SK-N-SH (cell line): Measurements from ENCODE around the gene MAK. TPM values are rescaled to one million over a fixed set of nuclear protein-coding genes. Genes with fewer than 3 reads are reported as not detected.

ENCODE experiments used
- CTCF ChIA-PET: fragments of 300-600, 350-600 bp; formaldehyde crosslinking; extraction: SDS; loops from one replicate; lab custom pipeline; 2021; lab: Yijun Ruan, JAX
- POLR2A ChIA-PET: fragments of 350-600 bp; sonication (Branson Sonifier 250); formaldehyde crosslinking; extraction: SDS; loops from one replicate; lab custom pipeline; 2020; ENCODE audit warnings: antibody characterized with exemption, inconsistent platforms; lab: Yijun Ruan, JAX
- DNase-seq: peaks from one replicate; pipeline ENCODE4 v3.0.0; 2012
- H2AFZ ChIP-seq: fragments of 200-600 bp; sonication (generic); 2 replicates; pipeline ENCODE4 v1.8.1; 2016; ENCODE audit warnings: antibody characterized with exemption, mild to moderate bottlenecking, low read depth
- H3F3A ChIP-seq: fragments of 200-600 bp; sonication (generic); replicated peaks from 2 replicates; pipeline ENCODE3; 2016; ENCODE audit warnings: antibody characterized with exemption, mild to moderate bottlenecking; ENCODE audit not compliant: insufficient read depth
- H3K27ac ChIP-seq, 2 experiments: fragments of 200-500 bp in 1 of 2; fragments of 200-600 bp in 1 of 2; sonication (Bioruptor generic) in 1 of 2; sonication (generic), shearing (Covaris generic) in 1 of 2; 2 replicates each; pipeline versions ENCODE4 v1.5.1 to v1.6.1; 2014 to 2016; ENCODE audit warnings: low read depth in 2 of 2, inconsistent platforms in 1 of 2, low read length in 1 of 2, mild to moderate bottlenecking in 1 of 2, mixed read lengths in 1 of 2
- H3K27me3 ChIP-seq: fragments of 200-600 bp; sonication (generic), shearing (Covaris generic); 2 replicates; pipeline ENCODE4 v1.6.1; 2016; ENCODE audit warnings: mixed run types; ENCODE audit not compliant: insufficient read depth
- H3K36me3 ChIP-seq, 2 experiments: fragments of 200-500 bp in 1 of 2; fragments of 200-600 bp in 1 of 2; sonication (Bioruptor generic) in 1 of 2; sonication (generic) in 1 of 2; replicated peaks in 1 of 2; 2 replicates each; pipeline versions ENCODE3 to v1.5.1; 2014 to 2016; ENCODE audit warnings: low read length in 1 of 2, mild to moderate bottlenecking in 1 of 2; ENCODE audit not compliant: insufficient read depth in 2 of 2, control insufficient read depth in 1 of 2
- H3K4me1 ChIP-seq, 2 experiments: fragments of 200-500 bp in 1 of 2; fragments of 200-600 bp in 1 of 2; sonication (Bioruptor generic) in 1 of 2; sonication (generic), shearing (Covaris generic) in 1 of 2; 2 replicates each; pipeline versions ENCODE4 v1.5.1 to v1.6.1; 2014 to 2016; ENCODE audit warnings: low read depth in 1 of 2, low read length in 1 of 2, mixed run types in 1 of 2; ENCODE audit not compliant: insufficient read depth in 2 of 2, control insufficient read depth in 1 of 2
- H3K4me2 ChIP-seq: fragments of 200-600 bp; sonication (generic), shearing (Covaris generic); 2 replicates; pipeline ENCODE4 v1.6.1; 2017; ENCODE audit warnings: mixed run types
- H3K4me3 ChIP-seq, 2 experiments: fragments of 200-500 bp in 1 of 2; fragments of 200-600 bp in 1 of 2; sonication (Bioruptor generic) in 1 of 2; sonication (generic), shearing (Covaris generic) in 1 of 2; 2 replicates each; pipeline versions ENCODE4 v1.5.1 to v1.8.1; 2014 to 2016; ENCODE audit warnings: low read depth in 2 of 2, inconsistent platforms in 1 of 2, low read length in 1 of 2, mild to moderate bottlenecking in 1 of 2, mixed read lengths in 1 of 2, moderate library complexity in 1 of 2
- H3K79me2 ChIP-seq: fragments of 200-600 bp; sonication (generic); 2 replicates; pipeline ENCODE4 v1.8.1; 2017; ENCODE audit warnings: mild to moderate bottlenecking; ENCODE audit not compliant: insufficient read depth
- H3K9ac ChIP-seq: fragments of 200-600 bp; sonication (generic); 2 replicates; pipeline ENCODE4 v1.6.1; 2017; ENCODE audit warnings: mixed run types
- H3K9me2 ChIP-seq: fragments of 200-600 bp; sonication (generic); 2 replicates; pipeline ENCODE4 v1.6.1; 2017; ENCODE audit warnings: mixed run types
- H3K9me3 ChIP-seq: fragments of 200-600 bp; sonication (generic); 2 replicates; pipeline ENCODE4 v1.6.1; 2017; ENCODE audit warnings: mixed run types, mild to moderate bottlenecking, moderate library complexity
- H4K20me1 ChIP-seq: fragments of 200-600 bp; sonication (generic); 2 replicates; pipeline ENCODE4 v1.6.1; 2017; ENCODE audit warnings: mild to moderate bottlenecking, mixed run types; ENCODE audit not compliant: insufficient read depth
- CHD2 ChIP-seq: fragments of 150-350 bp; IDR thresholded peaks from 2 replicates; pipeline ENCODE4 v1.6.1; 2018; ENCODE audit warnings: low read length; ENCODE audit not compliant: partially characterized antibody
- CTCF ChIP-seq: fragments of 200-600 bp; sonication (generic); IDR thresholded peaks from 2 replicates; pipeline ENCODE4 v1.6.1; 2017; ENCODE audit warnings: antibody characterized with exemption, mild to moderate bottlenecking, moderate library complexity
- ELF1 ChIP-seq: IDR thresholded peaks from 2 replicates; pipeline ENCODE4 v1.4.0; 2012
- FOXJ3 ChIP-seq: sonication (generic); formaldehyde crosslinking; IDR thresholded peaks from 2 replicates; pipeline ENCODE4 v1.5.1; 2020; ENCODE audit warnings: mild to moderate bottlenecking, missing genetic modification reagents
- GATA2 ChIP-seq: sonication (generic); formaldehyde crosslinking; IDR thresholded peaks from 2 replicates; pipeline ENCODE4 v1.5.0; 2020; ENCODE audit warnings: mild to moderate bottlenecking, missing genetic modification reagents
- MXI1 ChIP-seq: IDR thresholded peaks from 2 replicates; pipeline ENCODE4 v1.6.1; 2012; ENCODE audit warnings: mild to moderate bottlenecking, low read depth, low read length, improper control_type of control experiment
- NFIC ChIP-seq: IDR thresholded peaks from 2 replicates; pipeline ENCODE4 v1.4.0; 2012; ENCODE audit warnings: borderline replicate concordance
- PBX3 ChIP-seq: IDR thresholded peaks from 2 replicates; pipeline ENCODE4; 2012
- RCOR1 ChIP-seq: fragments of 150-350 bp; IDR thresholded peaks from 2 replicates; pipeline ENCODE4 v1.6.1; 2017; ENCODE audit warnings: antibody characterized with exemption, low read length
- SMC3 ChIP-seq: IDR thresholded peaks from 2 replicates; pipeline ENCODE4 v1.6.1; 2012; ENCODE audit warnings: low read depth, low read length, improper control_type of control experiment
- TAF1 ChIP-seq: IDR thresholded peaks from 2 replicates; pipeline ENCODE4 v1.6.1; 2012; ENCODE audit warnings: low read depth, mild to moderate bottlenecking, low read length, moderate library complexity, borderline replicate concordance
- TCF12 ChIP-seq: IDR thresholded peaks from 2 replicates; pipeline ENCODE4 v1.4.0; 2012
- YY1 ChIP-seq: IDR thresholded peaks from 2 replicates; pipeline ENCODE4 v1.4.0; 2012; ENCODE audit warnings: low read depth, mild to moderate bottlenecking
- WGBS: methylation state at CpG from one replicate; pipeline ENCODE4 v1.1.6; 2017; ENCODE audit warnings: low lambda C conversion rate; 5-methylcytosine and 5-hydroxymethylcytosine counted together
- polyA plus RNA-seq, 3 experiments: library from polyadenylated mRNA; depleted of rRNA; stranded (reverse); fragments of >200 nt; gene quantifications; 2 replicates each; pipeline ENCODE4 v1.2.3, GENCODE V29; 2012
- TF ChIP-seq, protein P1 (sequence below): IDR thresholded peaks from 2 replicates; pipeline ENCODE4 v1.6.1; 2012; ENCODE audit warnings: mild to moderate bottlenecking, low read depth, low read length, moderate library complexity
- TF ChIP-seq, protein P2 (sequence below): IDR thresholded peaks from 2 replicates; pipeline ENCODE4 v1.4.0; 2012; ENCODE audit warnings: low read depth, borderline replicate concordance

MAK gene
- polyA plus RNA-seq, 1 of the 3 experiments (the other 2 are of a cell fraction) = 0.02 TPM

DNA sequence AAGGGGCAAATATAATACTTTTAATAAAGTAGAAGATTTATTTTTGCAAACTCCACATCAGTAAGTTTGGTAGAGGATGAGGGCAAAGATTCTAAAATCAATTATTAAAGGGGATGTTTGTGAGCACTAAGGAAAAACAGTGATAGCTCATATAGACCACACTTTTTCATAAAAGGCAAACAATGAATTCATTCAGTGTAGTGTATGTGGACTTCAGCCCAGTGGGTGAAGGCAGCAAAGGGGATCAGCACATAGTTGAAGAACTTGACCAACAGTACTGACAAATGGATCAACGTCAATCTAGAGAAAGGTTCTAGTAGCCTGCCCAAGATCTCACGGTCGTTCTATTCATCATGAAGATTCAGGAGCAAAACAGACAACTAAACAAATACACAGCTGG, 45.3 kb downstream of the MAK start:
- no peak overlapping the region for H3K9ac ChIP-seq
- no peak overlapping the region for H2AFZ ChIP-seq
- 91% methylated on average over 3 of the region's 3 CpGs for WGBS
- ChIA-PET CTCF (interaction anchor here (1.3 to 2.0 kb wide), 3 partner anchors 9 to 314 kb away, joined by 3 to 11 read pairs (median 9); no protein-coding TSS in a partner anchor), POLR2A (no interaction called here)
- no peaks in the 10 kb centered on the region for H4K20me1 ChIP-seq
- DNase-seq = no peak
- H3K27me3 ChIP-seq = no peaks in the 10 kb centered on the region
- H3K4me2 ChIP-seq = no peak overlapping the region
- H3K79me2 ChIP-seq = no peaks in the 10 kb centered on the region
- no peaks in the 10 kb centered on the region for H3K9me2 ChIP-seq
- no peaks in the 10 kb centered on the region for H3K4me1 ChIP-seq
- TF ChIP-seq TAF1 (no peak), RCOR1 (no peak), CTCF (no peak), YY1 (no peak)
- TF ChIP-seq, protein P1, sequence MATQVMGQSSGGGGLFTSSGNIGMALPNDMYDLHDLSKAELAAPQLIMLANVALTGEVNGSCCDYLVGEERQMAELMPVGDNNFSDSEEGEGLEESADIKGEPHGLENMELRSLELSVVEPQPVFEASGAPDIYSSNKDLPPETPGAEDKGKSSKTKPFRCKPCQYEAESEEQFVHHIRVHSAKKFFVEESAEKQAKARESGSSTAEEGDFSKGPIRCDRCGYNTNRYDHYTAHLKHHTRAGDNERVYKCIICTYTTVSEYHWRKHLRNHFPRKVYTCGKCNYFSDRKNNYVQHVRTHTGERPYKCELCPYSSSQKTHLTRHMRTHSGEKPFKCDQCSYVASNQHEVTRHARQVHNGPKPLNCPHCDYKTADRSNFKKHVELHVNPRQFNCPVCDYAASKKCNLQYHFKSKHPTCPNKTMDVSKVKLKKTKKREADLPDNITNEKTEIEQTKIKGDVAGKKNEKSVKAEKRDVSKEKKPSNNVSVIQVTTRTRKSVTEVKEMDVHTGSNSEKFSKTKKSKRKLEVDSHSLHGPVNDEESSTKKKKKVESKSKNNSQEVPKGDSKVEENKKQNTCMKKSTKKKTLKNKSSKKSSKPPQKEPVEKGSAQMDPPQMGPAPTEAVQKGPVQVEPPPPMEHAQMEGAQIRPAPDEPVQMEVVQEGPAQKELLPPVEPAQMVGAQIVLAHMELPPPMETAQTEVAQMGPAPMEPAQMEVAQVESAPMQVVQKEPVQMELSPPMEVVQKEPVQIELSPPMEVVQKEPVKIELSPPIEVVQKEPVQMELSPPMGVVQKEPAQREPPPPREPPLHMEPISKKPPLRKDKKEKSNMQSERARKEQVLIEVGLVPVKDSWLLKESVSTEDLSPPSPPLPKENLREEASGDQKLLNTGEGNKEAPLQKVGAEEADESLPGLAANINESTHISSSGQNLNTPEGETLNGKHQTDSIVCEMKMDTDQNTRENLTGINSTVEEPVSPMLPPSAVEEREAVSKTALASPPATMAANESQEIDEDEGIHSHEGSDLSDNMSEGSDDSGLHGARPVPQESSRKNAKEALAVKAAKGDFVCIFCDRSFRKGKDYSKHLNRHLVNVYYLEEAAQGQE = no peak
- peaks cover 0 to 4% of the 10 kb centered on the region in 2 experiments for H3K36me3 ChIP-seq
- no peaks in the 10 kb centered on the region for H3F3A ChIP-seq
- no peaks in the 10 kb centered on the region for H3K9me3 ChIP-seq
- H3K4me3 ChIP-seq = no peak overlapping the region
- no peak overlapping the region for H3K27ac ChIP-seq

DNA sequence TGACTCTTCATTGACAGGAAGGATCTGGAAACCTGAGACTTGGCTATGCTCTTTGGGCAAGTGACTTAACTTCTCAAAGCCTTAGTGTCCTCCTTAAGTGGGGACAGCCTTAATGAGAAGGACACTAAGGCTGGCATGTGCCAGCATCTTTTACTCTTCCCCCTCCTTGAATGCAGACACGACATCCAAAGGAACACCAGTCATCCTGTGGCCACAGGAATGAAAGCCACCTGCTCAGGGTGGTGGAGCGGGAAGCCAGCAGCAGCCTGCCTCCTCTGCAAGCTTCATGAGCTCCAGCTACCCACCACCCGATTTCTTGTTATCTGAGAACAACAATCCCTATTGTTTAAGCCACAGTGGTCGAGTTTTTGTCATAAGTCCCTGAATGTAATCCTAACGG, 46.2 kb downstream of the MAK start:
- CTCF ChIA-PET = interaction anchor here (0.5 to 2.0 kb wide), 3 partner anchors 10 to 94 kb away, joined by 3 to 11 read pairs (median 5); partner anchors contain the start of gene SYCP2L
- WGBS = 91% methylated on average over 5 of the region's 5 CpGs

More for the DNA sequence above, 46.2 kb downstream of the MAK start:
- Histone ChIP-seq H2AFZ (no peak overlapping the region), H3K27me3 (no peaks in the 10 kb centered on the region), H3K4me3 (no peak overlapping the region), H3K79me2 (no peaks in the 10 kb centered on the region), H3K36me3 (peaks cover 0 to 4% of the 10 kb centered on the region in 2 experiments), H4K20me1 (no peaks in the 10 kb centered on the region), H3F3A (no peaks in the 10 kb centered on the region), H3K27ac (no peak overlapping the region), H3K9me2 (no peaks in the 10 kb centered on the region), H3K9me3 (no peaks in the 10 kb centered on the region), H3K4me2 (no peak overlapping the region), H3K4me1 (no peaks in the 10 kb centered on the region), H3K9ac (no peak overlapping the region)
- TF ChIP-seq MXI1 (no peak), CHD2 (no peak), FOXJ3 (CRISPR knock-in tag) (no peak), PBX3 (no peak), TCF12 (no peak), GATA2 (CRISPR knock-in tag) (no peak), NFIC (no peak), SMC3 (no peak), ELF1 (no peak)
- TF ChIP-seq, protein P2, sequence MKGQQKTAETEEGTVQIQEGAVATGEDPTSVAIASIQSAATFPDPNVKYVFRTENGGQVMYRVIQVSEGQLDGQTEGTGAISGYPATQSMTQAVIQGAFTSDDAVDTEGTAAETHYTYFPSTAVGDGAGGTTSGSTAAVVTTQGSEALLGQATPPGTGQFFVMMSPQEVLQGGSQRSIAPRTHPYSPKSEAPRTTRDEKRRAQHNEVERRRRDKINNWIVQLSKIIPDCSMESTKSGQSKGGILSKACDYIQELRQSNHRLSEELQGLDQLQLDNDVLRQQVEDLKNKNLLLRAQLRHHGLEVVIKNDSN = no peak
- TF ChIP-seq, protein P1 = no peak
- DNase-seq = no peak
- POLR2A ChIA-PET = no interaction called here
